Measurements from ENCODE around the gene NOB1.
A peak's percentile ranks its signal among the peaks of the same experiment; 100 is the strongest.

The NOB1 gene

DNA sequence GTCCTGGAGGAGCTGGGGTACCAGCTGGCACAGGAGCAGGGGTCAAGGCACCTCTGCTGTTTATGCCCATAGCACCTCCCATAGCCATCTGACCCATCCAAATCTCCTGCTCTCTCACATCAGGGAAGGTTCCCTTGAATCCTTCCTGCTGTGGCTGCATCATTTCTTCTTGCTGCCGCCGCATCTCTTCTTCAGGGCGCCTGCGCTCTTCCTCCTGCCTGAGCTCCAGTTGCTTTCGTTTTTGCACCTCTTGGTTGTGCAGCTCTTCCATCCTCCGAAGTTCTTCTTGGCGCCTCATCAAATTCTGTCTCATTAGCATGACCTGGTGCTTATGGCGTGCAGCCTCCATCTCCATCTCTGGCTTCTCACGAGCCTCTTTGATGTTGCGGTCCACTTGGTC lies 2.0 kb upstream of the NOB1 start:
- Histone ChIP-seq H3K9ac (ENCODE audit: low read length) (no peak overlapping the region; the same call in 1 of the 2 replicates), H3K4me1 (ENCODE audit: insufficient read depth, low read length, severe bottlenecking) (peaks cover 31% of the 10 kb centered on the region), H3K79me2 (ENCODE audit: insufficient read depth, low read length) (peaks cover 29% of the 10 kb centered on the region), H3K36me3 (ENCODE audit: insufficient read depth, low read length) (peaks cover 16% of the 10 kb centered on the region), H3K4me3 (ENCODE audit: low read depth, low read length, poor library complexity, severe bottlenecking) (peak overlapping the region; percentile 50), H3K9me3 (ENCODE audit: low read length) (no peaks in the 10 kb centered on the region), H4K20me1 (ENCODE audit: insufficient read depth, low read length) (no peaks in the 10 kb centered on the region), H2AFZ (ENCODE audit: low read length) (no peak overlapping the region), H3F3A (ENCODE audit: insufficient read depth, low read length) (no peaks in the 10 kb centered on the region), H3K27me3 (ENCODE audit: insufficient read depth, low read length) (no peaks in the 10 kb centered on the region), H3K4me2 (ENCODE audit: low read length) (peak overlapping the region; percentile 61), H3K9me2 (ENCODE audit: low read depth, low read length) (no peaks in the 10 kb centered on the region), H3K27ac (ENCODE audit: low read depth, low read length, poor library complexity, severe bottlenecking) (no peak overlapping the region)
- TF ChIP-seq, protein P1, sequence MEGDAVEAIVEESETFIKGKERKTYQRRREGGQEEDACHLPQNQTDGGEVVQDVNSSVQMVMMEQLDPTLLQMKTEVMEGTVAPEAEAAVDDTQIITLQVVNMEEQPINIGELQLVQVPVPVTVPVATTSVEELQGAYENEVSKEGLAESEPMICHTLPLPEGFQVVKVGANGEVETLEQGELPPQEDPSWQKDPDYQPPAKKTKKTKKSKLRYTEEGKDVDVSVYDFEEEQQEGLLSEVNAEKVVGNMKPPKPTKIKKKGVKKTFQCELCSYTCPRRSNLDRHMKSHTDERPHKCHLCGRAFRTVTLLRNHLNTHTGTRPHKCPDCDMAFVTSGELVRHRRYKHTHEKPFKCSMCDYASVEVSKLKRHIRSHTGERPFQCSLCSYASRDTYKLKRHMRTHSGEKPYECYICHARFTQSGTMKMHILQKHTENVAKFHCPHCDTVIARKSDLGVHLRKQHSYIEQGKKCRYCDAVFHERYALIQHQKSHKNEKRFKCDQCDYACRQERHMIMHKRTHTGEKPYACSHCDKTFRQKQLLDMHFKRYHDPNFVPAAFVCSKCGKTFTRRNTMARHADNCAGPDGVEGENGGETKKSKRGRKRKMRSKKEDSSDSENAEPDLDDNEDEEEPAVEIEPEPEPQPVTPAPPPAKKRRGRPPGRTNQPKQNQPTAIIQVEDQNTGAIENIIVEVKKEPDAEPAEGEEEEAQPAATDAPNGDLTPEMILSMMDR (IDR thresholded peaks at IDR 0.05; ENCODE audit: low read length): no peak
- TF ChIP-seq EZH2 (IDR thresholded peaks at IDR 0.05; ENCODE audit: borderline replicate concordance, low read length): no peak

DNA sequence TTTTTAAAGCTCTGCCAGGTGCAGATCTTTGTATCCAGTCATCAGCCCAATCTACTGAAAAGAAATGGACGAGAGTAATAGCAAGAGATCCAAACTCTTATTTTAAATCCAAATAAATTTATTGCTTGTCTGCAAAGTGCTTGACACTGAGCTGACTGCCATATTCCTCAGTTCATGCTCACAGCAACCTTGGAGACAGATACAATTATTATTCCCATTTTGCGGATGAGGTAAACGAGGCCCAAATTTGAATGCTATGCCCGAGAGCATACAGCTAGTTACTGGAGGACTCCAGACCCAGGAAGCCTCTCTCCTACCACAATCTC lies 620 bp downstream of the NOB1 start:
- Histone ChIP-seq H3K9ac (ENCODE audit: low read length) (peak overlapping the region; percentile 85), H3K9me2 (ENCODE audit: low read depth, low read length) (no peaks in the 10 kb centered on the region), H3K27ac (ENCODE audit: low read depth, low read length, poor library complexity, severe bottlenecking) (peak overlapping the region; percentile 28), H3K36me3 (ENCODE audit: insufficient read depth, low read length) (peaks cover 41% of the 10 kb centered on the region), H3K4me1 (ENCODE audit: insufficient read depth, low read length, severe bottlenecking) (peaks cover 25% of the 10 kb centered on the region), H3K9me3 (ENCODE audit: low read length) (no peaks in the 10 kb centered on the region), H4K20me1 (ENCODE audit: insufficient read depth, low read length) (no peaks in the 10 kb centered on the region), H3K27me3 (ENCODE audit: insufficient read depth, low read length) (no peaks in the 10 kb centered on the region), H3K79me2 (ENCODE audit: insufficient read depth, low read length) (peaks cover 35% of the 10 kb centered on the region), H2AFZ (ENCODE audit: low read length) (no peak overlapping the region), H3K4me3 (ENCODE audit: low read depth, low read length, poor library complexity, severe bottlenecking) (peak overlapping the region; percentile 94), H3F3A (ENCODE audit: insufficient read depth, low read length) (no peaks in the 10 kb centered on the region), H3K4me2 (ENCODE audit: low read length) (peak overlapping the region; percentile 96)
- TF ChIP-seq, protein P1 (IDR thresholded peaks at IDR 0.05; ENCODE audit: low read length): no peak
- no peak for TF ChIP-seq EZH2 (IDR thresholded peaks at IDR 0.05; ENCODE audit: borderline replicate concordance, low read length)

DNA sequence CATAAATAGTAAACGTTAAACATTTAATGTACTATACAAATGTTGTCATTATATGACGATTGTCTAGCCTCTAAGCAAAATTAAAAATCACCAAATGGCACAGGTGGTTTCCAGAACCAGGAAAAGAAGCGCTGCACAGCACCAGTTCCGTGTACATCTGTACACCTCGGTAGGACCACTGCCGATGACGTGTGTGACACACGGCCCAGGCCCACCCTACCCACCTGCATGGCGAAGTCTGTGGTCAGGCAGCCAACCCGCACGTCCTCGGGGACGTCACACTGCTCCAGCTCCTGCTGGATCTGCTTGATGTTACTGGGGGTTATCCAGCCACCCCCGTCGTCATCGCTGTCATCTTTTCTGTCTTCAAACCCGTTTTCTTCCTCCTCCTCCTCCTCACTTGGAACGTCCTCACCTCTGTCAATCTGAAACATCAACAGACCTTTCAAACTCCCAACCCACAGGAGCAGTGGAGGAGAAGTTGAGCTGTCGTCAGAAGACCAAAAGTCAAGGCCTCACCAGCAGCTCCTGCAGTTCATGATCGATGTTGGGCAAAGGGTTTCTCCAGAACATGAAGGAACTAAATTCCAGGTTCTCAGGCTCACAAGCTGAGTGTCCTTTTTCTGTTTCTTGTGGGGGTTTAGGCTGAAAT lies 5.9 kb downstream of the NOB1 start:
- Histone ChIP-seq H4K20me1 (ENCODE audit: insufficient read depth, low read length) (no peaks in the 10 kb centered on the region), H3K79me2 (ENCODE audit: insufficient read depth, low read length) (peaks cover 26% of the 10 kb centered on the region)

More for the DNA sequence above, 5.9 kb downstream of the NOB1 start:
- Histone ChIP-seq H3F3A (ENCODE audit: insufficient read depth, low read length) (no peaks in the 10 kb centered on the region), H3K4me1 (ENCODE audit: insufficient read depth, low read length, severe bottlenecking) (peaks cover 12% of the 10 kb centered on the region), H3K4me2 (ENCODE audit: low read length) (no peak overlapping the region), H3K9me2 (ENCODE audit: low read depth, low read length) (no peaks in the 10 kb centered on the region), H3K4me3 (ENCODE audit: low read depth, low read length, poor library complexity, severe bottlenecking) (no peak overlapping the region), H3K27me3 (ENCODE audit: insufficient read depth, low read length) (no peaks in the 10 kb centered on the region), H3K27ac (ENCODE audit: low read depth, low read length, poor library complexity, severe bottlenecking) (no peak overlapping the region), H3K36me3 (ENCODE audit: insufficient read depth, low read length) (peaks cover 93% of the 10 kb centered on the region), H3K9me3 (ENCODE audit: low read length) (no peaks in the 10 kb centered on the region), H2AFZ (ENCODE audit: low read length) (no peak overlapping the region), H3K9ac (ENCODE audit: low read length) (no peak overlapping the region)
- no peak for TF ChIP-seq EZH2 (IDR thresholded peaks at IDR 0.05; ENCODE audit: borderline replicate concordance, low read length)
- TF ChIP-seq, protein P1 (IDR thresholded peaks at IDR 0.05; ENCODE audit: low read length): no peak

All from OCI-LY1 (cell line).